PC-9 (cell line): Measurements from ENCODE around the gene NAXD. TPM values are rescaled to one million over a fixed set of nuclear protein-coding genes. Genes with fewer than 3 reads are reported as not detected.

ENCODE experiments used
- BruUV-seq: library from RNA; stranded (reverse); fragments of 400-500 nt; replicated peaks from 2 replicates; lab custom pipeline; 2021; lab: Mats Ljungman, UMichigan
- CTCF ChIA-PET: fragments of 300-600 bp; sonication (Branson Sonifier 250); formaldehyde crosslinking; loops from one replicate; lab custom pipeline; 2022; ENCODE audit warnings: antibody characterized with exemption; lab: Charles Lee
- POLR2A ChIA-PET: fragments of 300-600 bp; sonication (Branson Sonifier 250); formaldehyde crosslinking; loops from one replicate; lab custom pipeline; 2022; ENCODE audit warnings: antibody characterized with exemption; ENCODE audit not compliant: unreplicated experiment; lab: Charles Lee
- DNase-seq, 2 experiments: peaks; one replicate each; pipeline versions ENCODE4 v3.0.0 to v3.0.0-alpha.2; 2015 to 2022; ENCODE audit warnings: mixed read lengths in 1 of 2
- H2AFZ ChIP-seq: fragments of 200-600 bp; sonication (generic); 2 replicates; pipeline ENCODE4 v1.8.1; 2017; ENCODE audit warnings: antibody characterized with exemption
- H3F3A ChIP-seq: fragments of 200-600 bp; sonication (generic); 2 replicates; pipeline ENCODE4 v1.8.1; 2017; ENCODE audit warnings: antibody characterized with exemption, mild to moderate bottlenecking, low read depth; ENCODE audit not compliant: insufficient read depth
- H3K27ac ChIP-seq: fragments of 200-600 bp; sonication (generic); 2 replicates; pipeline ENCODE4 v1.6.1; 2016; ENCODE audit warnings: mixed run types
- H3K27me3 ChIP-seq: fragments of 200-600 bp; sonication (generic); 2 replicates; pipeline ENCODE4 v1.6.1; 2016; ENCODE audit warnings: low read depth, mixed run types; ENCODE audit not compliant: insufficient read depth
- H3K36me3 ChIP-seq: fragments of 200-600 bp; sonication (generic); 2 replicates; pipeline ENCODE4 v1.6.1; 2016; ENCODE audit warnings: low read depth, mixed run types
- H3K4me1 ChIP-seq: fragments of 200-600 bp; sonication (generic); replicated peaks from 2 replicates; pipeline ENCODE4 v1.6.1; 2016; ENCODE audit warnings: mixed run types; ENCODE audit not compliant: insufficient read depth
- H3K4me2 ChIP-seq: fragments of 200-600 bp; sonication (generic); 2 replicates; pipeline ENCODE4 v1.6.1; 2017; ENCODE audit warnings: mixed run types
- H3K4me3 ChIP-seq: fragments of 200-600 bp; sonication (generic); 2 replicates; pipeline ENCODE4 v1.6.1; 2016; ENCODE audit warnings: mixed run types
- H3K79me2 ChIP-seq: fragments of 200-600 bp; sonication (generic); 2 replicates; pipeline ENCODE4 v1.6.1; 2017; ENCODE audit warnings: low read depth, mixed run types
- H3K9me2 ChIP-seq: fragments of 200-600 bp; sonication (generic); 2 replicates; pipeline ENCODE4 v1.8.1; 2017; ENCODE audit warnings: mild to moderate bottlenecking; ENCODE audit not compliant: insufficient read depth
- H3K9me3 ChIP-seq: fragments of 200-600 bp; sonication (generic); 2 replicates; pipeline ENCODE4 v1.8.1; 2016; ENCODE audit warnings: low read depth; ENCODE audit not compliant: insufficient read depth
- H4K20me1 ChIP-seq: fragments of 200-600 bp; sonication (generic); 2 replicates; pipeline ENCODE4 v1.8.1; 2017; ENCODE audit not compliant: insufficient read depth
- EZH2 ChIP-seq: fragments of 200-600 bp; sonication (generic); IDR thresholded peaks from 2 replicates; pipeline ENCODE4 v1.8.0; 2017; ENCODE audit warnings: antibody characterized with exemption, low read depth
- intact Hi-C: fragments of 100-400 bp; cut with micrococcal nuclease; formaldehyde crosslinking; loops from one replicate; pipeline ENCODE4 v1.10.0; 2022; ENCODE audit not compliant: unreplicated experiment
- total RNA-seq: library from RNA; stranded (reverse); gene quantifications from 2 replicates; pipeline ENCODE4 v1.2.3, GENCODE V29; 2021
- TF ChIP-seq, protein P1 (sequence below): fragments of 200-600 bp; sonication (generic); conservative IDR thresholded peaks from 2 replicates; pipeline ENCODE4 v1.6.1; 2017; ENCODE audit warnings: mixed run types, antibody characterized with exemption, mild to moderate bottlenecking, moderate library complexity

NAXD gene
- total RNA-seq, 1 experiment from 2014 or later = 30.2 TPM

- BruUV-seq = no TSS peak
- Histone ChIP-seq H3K4me2 (no peak overlapping the region), H3K4me3 (no peak overlapping the region), H3K36me3 (peaks cover 7% of the 10 kb centered on the region; the same call in 1 of the 2 replicates), H3K9me2 (no peaks in the 10 kb centered on the region), H3K9me3 (no peaks in the 10 kb centered on the region), H3K4me1 (no peaks in the 10 kb centered on the region), H3K79me2 (no peaks in the 10 kb centered on the region), H2AFZ (no peak overlapping the region), H4K20me1 (0 out of 2 replicates have a peak, but pooled peaks cover 10% of the 10 kb centered on the region), H3K27ac (no peak overlapping the region), H3K27me3 (no peaks in the 10 kb centered on the region), H3F3A (peaks cover 30% of the 10 kb centered on the region; the same call in 1 of the 2 replicates)
- ChIA-PET CTCF (no interaction called here), POLR2A (no interaction called here)
- TF ChIP-seq EZH2 = no peak
- TF ChIP-seq, protein P1, sequence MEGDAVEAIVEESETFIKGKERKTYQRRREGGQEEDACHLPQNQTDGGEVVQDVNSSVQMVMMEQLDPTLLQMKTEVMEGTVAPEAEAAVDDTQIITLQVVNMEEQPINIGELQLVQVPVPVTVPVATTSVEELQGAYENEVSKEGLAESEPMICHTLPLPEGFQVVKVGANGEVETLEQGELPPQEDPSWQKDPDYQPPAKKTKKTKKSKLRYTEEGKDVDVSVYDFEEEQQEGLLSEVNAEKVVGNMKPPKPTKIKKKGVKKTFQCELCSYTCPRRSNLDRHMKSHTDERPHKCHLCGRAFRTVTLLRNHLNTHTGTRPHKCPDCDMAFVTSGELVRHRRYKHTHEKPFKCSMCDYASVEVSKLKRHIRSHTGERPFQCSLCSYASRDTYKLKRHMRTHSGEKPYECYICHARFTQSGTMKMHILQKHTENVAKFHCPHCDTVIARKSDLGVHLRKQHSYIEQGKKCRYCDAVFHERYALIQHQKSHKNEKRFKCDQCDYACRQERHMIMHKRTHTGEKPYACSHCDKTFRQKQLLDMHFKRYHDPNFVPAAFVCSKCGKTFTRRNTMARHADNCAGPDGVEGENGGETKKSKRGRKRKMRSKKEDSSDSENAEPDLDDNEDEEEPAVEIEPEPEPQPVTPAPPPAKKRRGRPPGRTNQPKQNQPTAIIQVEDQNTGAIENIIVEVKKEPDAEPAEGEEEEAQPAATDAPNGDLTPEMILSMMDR = no peak
- no peak for DNase-seq
- intact Hi-C loops = no loop called here
Observed at GRCh38 chr13:110643324-110643723, 28.0 kb downstream of the NAXD start.

DNA sequence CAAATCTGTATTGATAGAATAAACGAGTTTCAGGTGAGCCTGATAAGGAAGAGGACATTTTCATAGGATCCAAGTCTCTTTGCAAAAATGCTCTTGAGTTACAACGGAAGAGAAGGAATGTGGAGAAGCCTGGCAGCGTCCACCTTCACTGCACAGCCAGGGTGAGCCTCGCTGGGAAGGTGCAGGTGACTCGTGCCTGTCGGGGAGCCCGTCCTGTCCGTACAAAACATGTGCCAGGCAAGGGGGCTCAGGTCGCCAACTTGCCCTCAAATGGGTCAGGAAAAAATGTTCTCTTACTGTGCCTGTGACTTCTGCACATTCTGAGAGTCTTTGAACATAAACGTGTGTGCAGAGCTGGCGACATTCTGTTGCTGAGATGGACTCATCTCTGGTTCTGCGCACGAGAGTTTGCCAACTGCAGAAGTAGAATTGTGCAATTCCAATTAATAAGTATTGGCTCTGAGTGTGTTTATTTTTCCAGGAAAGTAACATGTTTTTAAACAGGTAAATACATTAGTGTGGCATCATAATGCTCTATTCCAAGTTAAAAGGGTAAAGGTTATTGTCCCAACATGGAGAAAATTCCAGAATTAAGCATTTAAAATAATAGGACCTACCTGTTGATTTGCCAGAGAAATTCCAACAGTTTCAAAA is 28.6 kb downstream of the NAXD start:
- Histone ChIP-seq H3K36me3 (peaks cover 7% of the 10 kb centered on the region; the same call in 1 of the 2 replicates), H3K4me3 (no peak overlapping the region), H3K79me2 (no peaks in the 10 kb centered on the region), H3K4me1 (no peaks in the 10 kb centered on the region), H3K27me3 (no peaks in the 10 kb centered on the region), H3K4me2 (no peak overlapping the region), H3K9me2 (no peaks in the 10 kb centered on the region), H3F3A (peaks cover 30% of the 10 kb centered on the region; the same call in 1 of the 2 replicates), H3K9me3 (no peaks in the 10 kb centered on the region), H3K27ac (no peak overlapping the region), H2AFZ (no peak overlapping the region), H4K20me1 (0 out of 2 replicates have a peak, but pooled peaks cover 10% of the 10 kb centered on the region)
- ChIA-PET POLR2A (no interaction called here), CTCF (no interaction called here)
- intact Hi-C loops = no loop called here
- TF ChIP-seq EZH2 = no peak
- TF ChIP-seq, protein P1 = no peak
- BruUV-seq = no TSS peak
- DNase-seq = no peak

GRCh38 chr13:110644892-110645521 is 29.7 kb downstream of the NAXD start:
- intact Hi-C loops = no loop called here
- Histone ChIP-seq H3K9me2 (no peaks in the 10 kb centered on the region), H3K9me3 (no peaks in the 10 kb centered on the region), H2AFZ (no peak overlapping the region), H3K79me2 (no peaks in the 10 kb centered on the region), H3K27me3 (no peaks in the 10 kb centered on the region), H3K4me3 (no peak overlapping the region), H3K4me1 (no peaks in the 10 kb centered on the region), H3F3A (peaks cover 25% of the 10 kb centered on the region; the same call in 1 of the 2 replicates), H3K4me2 (no peak overlapping the region), H3K36me3 (peaks cover 7% of the 10 kb centered on the region; the same call in 1 of the 2 replicates), H3K27ac (no peak overlapping the region), H4K20me1 (0 out of 2 replicates have a peak, but pooled peaks cover 3% of the 10 kb centered on the region)
- BruUV-seq = no TSS peak
- ChIA-PET CTCF (interaction anchor here (0.6 kb wide), 1 partner anchor 72 kb away, joined by 4 read pairs; no protein-coding TSS in a partner anchor), POLR2A (no interaction called here)
- TF ChIP-seq, protein P1 = no peak
- TF ChIP-seq EZH2 = no peak
- DNase-seq = no peak
